ENCODE measurements around the gene ZNF12.

Gene ZNF12

DNA sequence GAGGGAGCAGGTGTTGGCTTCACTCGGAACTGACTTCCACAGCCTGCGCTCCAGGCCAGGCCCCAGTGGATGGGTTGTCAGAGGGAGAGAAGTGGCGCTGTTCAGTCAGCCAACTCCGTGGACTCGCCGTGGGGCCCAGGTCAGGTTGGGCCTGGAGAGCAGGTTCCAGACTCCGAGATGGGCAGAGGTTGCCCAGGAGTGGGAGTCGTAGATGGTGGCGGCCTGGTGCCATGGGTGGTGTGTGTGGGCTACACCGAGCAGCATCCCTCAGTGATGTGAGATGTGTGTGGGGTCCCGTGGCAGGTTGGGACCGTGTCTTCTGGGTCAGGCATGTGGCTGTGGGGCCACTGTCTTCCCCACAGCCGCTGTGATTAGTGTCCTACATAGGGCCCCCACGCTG, 59.2 kb downstream of the ZNF12 start:
- no peak for DNase-seq (ENCODE audit: low spot score)

DNA sequence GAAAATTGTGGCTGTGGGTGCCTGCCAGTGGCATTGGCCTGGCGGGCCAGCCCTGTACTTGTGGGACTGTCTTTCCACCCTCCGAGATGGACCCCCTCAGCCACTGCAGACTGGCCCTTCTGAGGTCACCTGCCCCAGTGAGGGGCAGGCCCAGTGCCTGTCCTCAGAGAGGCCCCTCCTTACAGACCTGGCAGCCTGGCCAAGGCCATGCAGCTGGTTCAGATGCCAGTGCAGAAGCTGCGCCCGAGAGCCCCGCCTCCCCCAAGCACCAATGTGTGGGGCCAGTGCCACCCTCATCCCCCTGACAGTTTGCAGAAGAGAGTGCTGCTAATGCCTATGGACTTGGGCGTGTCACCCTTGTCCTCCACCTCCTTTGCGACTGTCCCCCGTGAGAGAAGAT, 59.7 kb downstream of the ZNF12 start:
- no peak for DNase-seq (ENCODE audit: low spot score)

DNA sequence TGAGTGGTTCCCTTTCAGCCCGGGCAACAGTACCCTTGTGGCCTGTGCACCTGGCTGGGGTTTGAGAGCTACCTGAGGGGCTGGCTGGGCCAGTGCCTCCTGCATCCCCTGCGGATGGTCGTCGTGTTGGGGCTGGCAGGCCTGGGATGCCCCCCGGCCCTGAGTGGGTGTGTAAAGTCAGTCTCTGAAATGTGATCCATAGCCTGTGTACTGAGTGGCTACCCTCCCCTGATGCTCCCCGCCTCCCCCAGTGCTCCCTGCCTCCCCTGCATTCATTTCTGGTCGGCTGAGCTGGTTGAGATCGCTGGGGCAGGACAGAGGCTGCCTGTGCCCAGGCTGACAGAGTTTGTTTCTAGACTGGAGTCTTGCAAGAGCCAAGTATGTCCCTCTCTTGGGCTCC, 60.3 kb downstream of the ZNF12 start:
- DNase-seq (ENCODE audit: low spot score): no peak

GRCh38 chr7:6644728-6645127, 62.0 kb downstream of the ZNF12 start:
- no peak for DNase-seq (ENCODE audit: low spot score)

DNA sequence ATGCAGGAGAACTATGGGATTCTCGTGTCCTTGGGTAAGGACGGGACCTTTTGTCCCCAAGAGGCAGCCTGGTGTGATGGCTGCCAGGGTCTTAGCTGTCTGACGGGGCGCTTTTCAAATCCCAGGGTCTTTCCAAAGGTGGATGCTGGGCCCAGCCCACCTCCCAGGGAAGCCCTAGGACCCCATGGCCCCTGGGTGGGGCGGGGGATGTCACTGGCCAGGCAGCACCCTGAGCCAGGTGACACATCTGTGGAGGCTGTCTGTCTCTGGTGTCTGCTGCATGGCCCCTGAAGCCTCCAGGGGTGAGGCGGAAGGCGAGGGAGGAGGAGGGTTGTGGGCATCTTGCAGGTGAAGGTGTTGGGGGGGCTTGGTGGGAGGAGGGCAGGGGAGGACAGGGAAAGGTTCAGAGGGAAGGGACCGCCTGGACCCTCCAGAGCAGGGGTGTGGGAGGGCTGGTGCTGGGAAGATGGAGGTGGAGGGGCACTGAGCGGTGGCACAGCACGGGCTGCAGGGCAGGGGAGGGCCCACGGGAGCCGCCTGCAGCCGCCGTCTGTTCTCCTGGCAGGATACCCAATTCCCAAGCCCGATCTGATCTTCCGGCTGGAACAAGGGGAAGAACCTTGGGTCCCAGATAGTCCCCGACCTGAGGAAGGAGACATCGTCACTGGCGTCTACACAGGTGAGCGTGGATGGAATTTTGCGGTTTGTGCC, 62.7 kb downstream of the ZNF12 start:
- no peak for DNase-seq (ENCODE audit: low spot score)

DNA sequence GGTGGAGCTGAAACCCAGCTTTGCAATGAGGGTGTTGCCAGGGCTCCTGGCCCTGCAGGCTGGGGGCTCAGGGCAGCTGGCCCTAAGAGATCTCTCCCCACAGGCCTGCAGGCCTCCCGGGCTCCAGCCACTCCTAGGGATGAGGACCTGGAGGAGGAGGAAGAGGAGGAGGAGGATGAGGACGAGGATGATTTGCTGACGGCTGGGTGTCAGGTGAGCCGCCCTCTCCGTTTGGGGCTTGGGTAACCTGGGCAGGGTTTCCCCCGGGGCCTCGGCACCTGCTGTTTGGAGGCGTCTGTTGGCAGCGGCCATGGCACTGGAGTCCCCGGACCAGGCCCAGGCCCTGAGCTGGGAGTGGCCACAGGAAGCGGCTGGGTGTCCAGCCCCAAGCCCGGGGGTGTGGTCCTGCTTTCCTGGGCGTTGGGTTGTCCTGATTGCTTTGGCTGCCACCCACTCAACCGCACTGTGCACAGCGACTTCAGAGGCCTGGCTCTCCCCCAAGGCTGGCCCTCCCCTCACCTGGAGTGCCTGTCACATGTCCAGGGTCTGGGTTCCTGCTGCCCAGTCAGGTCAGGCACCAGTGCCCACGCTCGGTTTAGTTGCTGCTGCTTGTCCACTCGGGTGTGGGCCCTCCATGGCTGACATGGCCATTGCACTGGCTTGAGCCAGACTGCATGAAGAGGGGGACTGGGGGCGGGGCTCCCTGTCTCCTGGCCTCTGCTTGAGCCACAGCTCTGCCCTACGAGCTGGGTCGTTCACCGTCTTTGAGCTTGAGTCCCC, 63.7 kb downstream of the ZNF12 start:
- DNase-seq (ENCODE audit: low spot score): no peak

DNA sequence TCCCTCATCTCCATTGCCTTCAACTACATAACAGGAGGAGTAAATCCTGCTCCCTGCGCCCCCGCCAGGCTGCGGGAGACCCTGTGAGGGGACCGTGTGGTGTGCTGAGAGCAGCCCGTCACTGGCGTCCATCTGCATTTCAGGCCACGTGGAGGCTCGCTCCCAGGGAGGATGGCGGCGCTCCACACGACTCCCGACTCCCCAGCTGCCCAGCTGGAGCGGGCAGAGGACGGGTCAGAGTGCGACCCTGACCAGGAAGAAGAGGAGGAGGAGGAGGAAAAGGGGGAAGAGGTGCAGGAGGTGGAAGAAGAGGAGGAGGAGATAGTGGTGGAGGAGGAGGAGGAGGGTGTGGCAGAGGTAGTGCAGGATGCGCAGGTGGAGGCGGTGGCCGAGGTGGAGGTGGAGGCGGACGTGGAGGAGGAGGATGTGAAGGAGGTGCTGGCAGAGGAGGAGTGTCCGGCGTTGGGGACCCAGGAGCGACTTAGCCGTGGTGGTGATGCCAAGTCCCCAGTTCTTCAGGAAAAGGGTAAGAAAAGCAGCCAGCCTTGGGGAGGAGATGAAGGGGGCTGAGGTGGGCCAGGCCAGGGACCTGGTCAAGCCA, 64.4 kb downstream of the ZNF12 start:
- DNase-seq (ENCODE audit: low spot score): no peak

DNA sequence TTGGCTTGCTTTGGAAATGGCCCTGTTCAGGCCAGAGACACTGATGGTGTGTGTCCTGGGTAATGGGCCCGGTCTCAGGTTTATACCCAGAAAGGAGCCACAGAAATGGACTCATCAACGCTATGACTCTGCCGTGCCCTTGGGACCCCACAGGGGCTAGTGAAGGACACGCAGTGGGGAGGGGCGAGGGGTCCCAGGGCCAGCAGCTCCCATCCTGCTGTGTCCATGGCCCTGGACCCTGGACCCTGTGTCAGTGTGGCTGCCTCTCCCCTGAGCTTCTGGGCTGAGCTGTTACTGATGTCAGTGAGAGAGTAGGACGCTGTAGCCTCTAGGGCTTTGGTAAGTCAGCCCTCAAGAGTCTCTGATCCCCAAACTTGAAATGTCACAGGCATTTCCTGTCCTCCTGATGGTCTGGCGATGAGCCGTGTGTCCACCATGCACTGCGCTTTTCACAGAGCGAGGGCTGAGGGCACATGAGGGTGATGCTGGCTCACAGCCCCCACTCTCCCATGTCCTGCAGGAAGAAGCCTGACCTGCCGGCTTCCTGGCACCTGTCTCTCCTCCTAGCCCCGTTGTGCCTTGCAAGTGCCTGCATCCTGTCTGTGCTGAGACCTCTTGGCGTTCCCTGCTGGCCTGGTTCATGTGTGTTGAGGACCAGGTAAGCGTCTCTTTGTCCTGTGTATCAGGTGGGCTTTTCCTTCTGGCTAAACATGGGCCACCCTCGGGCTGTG, 65.3 kb downstream of the ZNF12 start:
- DNase-seq (ENCODE audit: low spot score): no peak

- no peak for DNase-seq (ENCODE audit: low spot score)
Observed at GRCh38 chr7:6640246-6640721, 66.5 kb downstream of the ZNF12 start.

DNA sequence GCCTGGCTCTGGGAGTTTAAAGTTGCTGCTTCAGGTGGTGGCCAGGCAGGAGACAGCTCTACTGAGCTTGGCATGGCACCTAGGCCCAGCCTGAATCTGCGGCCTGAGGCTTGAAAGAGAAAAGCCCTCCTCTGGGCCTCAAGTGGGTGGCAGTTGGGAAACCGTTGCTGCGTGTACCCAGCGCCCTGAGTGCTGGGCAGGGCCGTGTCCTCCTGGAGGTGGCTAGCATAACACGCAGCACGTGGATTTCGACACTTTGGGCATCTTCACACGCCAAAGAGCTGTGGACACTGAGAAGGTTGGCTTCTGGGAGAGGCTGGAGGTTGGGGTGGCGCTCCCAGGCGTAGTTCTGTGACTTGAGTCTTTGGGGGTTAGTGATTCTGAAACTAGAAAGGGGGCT, 67.1 kb downstream of the ZNF12 start:
- DNase-seq (ENCODE audit: low spot score): no peak

GRCh38 chr7:6639032-6639431, 67.7 kb downstream of the ZNF12 start:
- no peak for DNase-seq (ENCODE audit: low spot score)
